ENCODE data around the gene TRIM8. TPM values are rescaled to one million over a fixed set of nuclear protein-coding genes. Genes with fewer than 3 reads are reported as not detected.

The TRIM8 gene
- total RNA-seq, 1 donor from 2014 or later, result 219 TPM

- H3K9me3 Mint-ChIP-seq (ENCODE audit: unreplicated experiment), result no peaks in the 10 kb centered on the region
- no peaks in the 10 kb centered on the region for H3K4me1 Mint-ChIP-seq (ENCODE audit: unreplicated experiment)
- DNase-seq (ENCODE audit: low spot score), result no peak
- no peak overlapping the region for H3K27ac Mint-ChIP-seq (ENCODE audit: unreplicated experiment)
- H3K27me3 Mint-ChIP-seq (ENCODE audit: unreplicated experiment), result peaks cover 4% of the 10 kb centered on the region
- H3K36me3 Mint-ChIP-seq (ENCODE audit: low read depth, unreplicated experiment), result peaks cover 14% of the 10 kb centered on the region
- no peak overlapping the region for H3K4me3 Mint-ChIP-seq (ENCODE audit: unreplicated experiment)
- TF ChIP-seq CTCF (IDR thresholded peaks at IDR 0.05; ENCODE audit: unreplicated experiment), result no peak
Measured at GRCh38 chr10:102698894-102699293, 54.6 kb downstream of the TRIM8 start.

- no peak for TF ChIP-seq CTCF (IDR thresholded peaks at IDR 0.05; ENCODE audit: unreplicated experiment)
- Mint-ChIP-seq H3K27me3 (ENCODE audit: unreplicated experiment) (peaks cover 4% of the 10 kb centered on the region), H3K4me1 (ENCODE audit: unreplicated experiment) (no peaks in the 10 kb centered on the region), H3K27ac (ENCODE audit: unreplicated experiment) (no peak overlapping the region), H3K36me3 (ENCODE audit: low read depth, unreplicated experiment) (peaks cover 14% of the 10 kb centered on the region), H3K4me3 (ENCODE audit: unreplicated experiment) (no peak overlapping the region), H3K9me3 (ENCODE audit: unreplicated experiment) (no peaks in the 10 kb centered on the region)
- no peak for DNase-seq (ENCODE audit: low spot score)
Measured at GRCh38 chr10:102701272-102701671, 57.0 kb downstream of the TRIM8 start.

GRCh38 chr10:102701796-102702195, 57.5 kb downstream of the TRIM8 start:
- Mint-ChIP-seq H3K27me3 (ENCODE audit: unreplicated experiment) (peaks cover 4% of the 10 kb centered on the region), H3K9me3 (ENCODE audit: unreplicated experiment) (no peaks in the 10 kb centered on the region), H3K4me1 (ENCODE audit: unreplicated experiment) (no peaks in the 10 kb centered on the region), H3K27ac (ENCODE audit: unreplicated experiment) (no peak overlapping the region), H3K4me3 (ENCODE audit: unreplicated experiment) (no peak overlapping the region), H3K36me3 (ENCODE audit: low read depth, unreplicated experiment) (peaks cover 10% of the 10 kb centered on the region)
- DNase-seq (ENCODE audit: low spot score), result no peak
- no peak for TF ChIP-seq CTCF (IDR thresholded peaks at IDR 0.05; ENCODE audit: unreplicated experiment)

- Mint-ChIP-seq H3K27me3 (ENCODE audit: unreplicated experiment) (peaks cover 4% of the 10 kb centered on the region), H3K27ac (ENCODE audit: unreplicated experiment) (no peak overlapping the region), H3K9me3 (ENCODE audit: unreplicated experiment) (no peaks in the 10 kb centered on the region), H3K4me1 (ENCODE audit: unreplicated experiment) (no peaks in the 10 kb centered on the region), H3K4me3 (ENCODE audit: unreplicated experiment) (no peak overlapping the region), H3K36me3 (ENCODE audit: low read depth, unreplicated experiment) (peaks cover 6% of the 10 kb centered on the region)
- no peak for DNase-seq (ENCODE audit: low spot score)
- no peak for TF ChIP-seq CTCF (IDR thresholded peaks at IDR 0.05; ENCODE audit: unreplicated experiment)
Measured at GRCh38 chr10:102702742-102703141, 58.5 kb downstream of the TRIM8 start.

GRCh38 chr10:102704915-102705314, 60.6 kb downstream of the TRIM8 start:
- H3K4me1 Mint-ChIP-seq (ENCODE audit: unreplicated experiment), result no peaks in the 10 kb centered on the region
- H3K27me3 Mint-ChIP-seq (ENCODE audit: unreplicated experiment), result peaks cover under 1% of the 10 kb centered on the region
- no peaks in the 10 kb centered on the region for H3K36me3 Mint-ChIP-seq (ENCODE audit: low read depth, unreplicated experiment)
- H3K27ac Mint-ChIP-seq (ENCODE audit: unreplicated experiment), result no peak overlapping the region
- no peaks in the 10 kb centered on the region for H3K9me3 Mint-ChIP-seq (ENCODE audit: unreplicated experiment)
- no peak for DNase-seq (ENCODE audit: low spot score)
- no peak for TF ChIP-seq CTCF (IDR thresholded peaks at IDR 0.05; ENCODE audit: unreplicated experiment)
- no peak overlapping the region for H3K4me3 Mint-ChIP-seq (ENCODE audit: unreplicated experiment)

Measured in endothelial cell (in vitro differentiated cells).